GM18508 (cell line): ENCODE measurements around the gene B4GALT6.

Experiments
- ATAC-seq: cut with Tn5 transposase; IDR thresholded peaks from one replicate; pipeline ENCODE4 v1.9.1; 2021; ENCODE audit warnings: moderate number of reproducible peaks; ENCODE audit not compliant: insufficient read depth, unreplicated experiment

The B4GALT6 gene

DNA sequence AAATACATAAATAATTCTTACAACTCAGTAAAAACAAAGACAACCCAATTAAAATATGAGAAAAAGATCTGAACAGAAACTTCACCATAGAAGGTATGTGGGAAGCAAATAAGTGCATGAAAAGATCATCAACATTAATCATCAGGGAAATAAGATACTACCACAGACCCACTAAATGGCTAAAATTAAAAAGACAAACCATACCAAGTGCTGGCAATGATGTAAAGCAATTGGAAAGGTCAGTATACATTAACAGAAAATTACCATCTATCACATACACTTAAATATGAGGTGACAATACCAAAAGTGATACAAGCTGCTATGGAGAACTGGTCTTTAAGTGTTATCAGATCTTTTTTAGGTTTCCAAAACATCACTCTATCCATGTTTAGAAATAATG, 48.0 kb downstream of the B4GALT6 start:
- ATAC-seq = no peak

DNA sequence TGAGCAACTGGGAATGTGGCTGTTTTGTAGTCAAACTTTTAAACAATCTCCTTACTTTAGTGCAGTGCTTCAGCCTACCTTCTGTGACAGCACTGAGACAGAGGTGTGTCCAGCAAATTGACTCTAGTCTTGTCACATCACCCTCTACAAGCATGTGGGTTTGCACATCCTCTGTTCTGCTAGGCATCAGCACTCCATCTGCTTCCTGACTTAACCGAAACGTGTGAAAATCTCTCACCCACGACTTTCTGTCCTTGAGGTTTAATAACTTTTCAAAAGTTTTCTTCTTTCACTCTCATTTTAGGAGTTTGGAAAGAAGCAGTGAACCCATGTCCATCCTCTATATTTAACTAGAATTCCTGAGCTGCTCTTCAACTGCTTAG, 50.1 kb downstream of the B4GALT6 start:
- ATAC-seq = peak; percentile 98

DNA sequence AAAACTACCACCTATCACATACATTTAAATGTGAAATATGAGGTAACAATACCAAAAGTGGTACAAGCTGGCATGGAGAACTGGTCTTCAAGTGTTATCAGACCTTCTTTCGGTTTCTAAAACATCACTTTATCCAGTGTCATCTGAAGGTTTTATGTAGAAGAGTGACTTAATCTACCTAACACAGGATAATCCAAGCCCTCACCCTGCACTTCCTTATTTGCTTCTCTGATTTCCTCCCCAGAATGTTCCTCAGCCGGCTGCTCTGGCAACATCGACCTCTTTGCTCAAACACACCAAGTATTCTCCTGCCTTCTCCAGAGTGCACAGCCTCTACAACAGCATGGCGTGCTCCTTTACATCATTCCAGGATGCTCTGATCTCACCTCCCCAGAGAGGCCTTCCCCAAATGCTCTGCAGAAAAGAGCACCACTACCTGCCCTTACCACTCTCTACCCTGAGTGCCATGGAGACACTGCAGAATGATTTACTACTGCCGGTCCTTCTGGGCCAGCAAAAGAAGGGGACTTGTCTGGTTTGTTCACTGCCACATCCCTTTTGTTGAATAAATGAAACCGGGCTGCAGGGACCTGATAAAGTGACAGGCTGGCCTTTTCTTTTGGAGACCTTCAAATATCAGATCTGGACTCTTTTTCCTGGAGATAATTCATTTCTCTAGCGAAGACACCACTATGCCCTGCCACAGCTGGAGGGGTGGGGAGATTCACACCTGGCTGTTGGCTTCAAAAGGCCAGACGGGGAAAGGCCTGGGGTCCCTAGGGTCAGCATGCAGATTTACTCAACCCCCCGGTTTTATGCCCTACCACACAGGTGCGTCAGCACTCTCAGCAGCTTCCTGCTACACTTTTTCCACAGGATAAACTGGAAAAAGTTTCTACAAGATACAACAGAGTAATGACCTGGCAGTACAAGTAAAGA, 50.7 kb downstream of the B4GALT6 start:
- ATAC-seq = no peak

DNA sequence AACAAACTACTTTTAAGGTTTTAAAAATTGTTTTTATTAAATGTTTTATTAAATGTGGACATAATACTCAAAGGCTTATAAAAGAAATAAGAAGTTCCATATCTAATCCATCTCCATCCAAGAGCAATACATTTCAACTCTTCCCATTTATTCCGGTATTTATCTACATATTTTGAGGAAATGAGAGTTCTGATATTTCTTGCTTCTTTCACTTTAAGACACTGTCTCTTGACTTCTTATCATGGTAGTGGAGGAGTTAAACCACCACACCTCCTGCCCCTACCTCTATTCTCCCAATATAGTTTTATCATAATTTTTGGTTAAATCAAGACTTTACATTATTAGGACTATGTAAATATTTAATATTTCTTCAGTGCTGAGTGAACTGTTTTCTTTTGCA, 52.0 kb downstream of the B4GALT6 start:
- ATAC-seq = no peak

DNA sequence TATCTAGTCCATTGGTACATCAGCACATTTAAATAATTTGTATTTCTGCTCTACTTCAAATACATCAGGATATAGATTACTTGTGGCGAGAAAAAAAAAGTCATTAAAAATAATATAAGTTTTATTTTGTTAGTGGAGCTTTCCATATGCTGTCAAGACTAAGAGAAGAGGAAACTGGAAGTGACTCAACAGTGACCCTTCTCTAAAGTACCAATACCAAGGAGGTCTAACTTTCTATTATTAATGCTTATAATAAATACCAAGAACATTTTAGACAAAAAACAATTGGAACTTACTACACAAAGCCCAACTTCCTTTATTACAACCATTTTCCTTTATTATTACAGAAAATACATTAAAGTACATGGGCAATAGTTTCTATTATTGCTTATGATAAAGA, 52.9 kb downstream of the B4GALT6 start:
- no peak for ATAC-seq

DNA sequence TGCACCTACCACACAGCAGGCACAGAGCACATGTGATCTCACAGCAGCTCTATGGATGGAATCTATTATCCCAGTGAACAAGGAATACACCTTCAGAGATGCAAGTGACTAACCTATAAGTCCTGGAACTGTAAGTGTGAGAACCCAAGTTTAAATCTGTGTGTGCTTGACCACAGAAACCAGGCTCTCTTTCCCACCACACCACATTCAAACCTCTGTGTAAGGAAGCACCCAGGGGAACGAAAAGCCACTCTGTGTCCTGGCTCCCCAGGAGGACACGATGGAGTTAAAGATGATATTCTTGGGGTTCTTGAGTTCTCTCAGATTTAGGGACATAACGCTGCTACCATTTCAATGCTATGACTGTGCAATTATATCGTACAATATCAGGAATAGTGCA, 53.8 kb downstream of the B4GALT6 start:
- ATAC-seq = no peak

DNA sequence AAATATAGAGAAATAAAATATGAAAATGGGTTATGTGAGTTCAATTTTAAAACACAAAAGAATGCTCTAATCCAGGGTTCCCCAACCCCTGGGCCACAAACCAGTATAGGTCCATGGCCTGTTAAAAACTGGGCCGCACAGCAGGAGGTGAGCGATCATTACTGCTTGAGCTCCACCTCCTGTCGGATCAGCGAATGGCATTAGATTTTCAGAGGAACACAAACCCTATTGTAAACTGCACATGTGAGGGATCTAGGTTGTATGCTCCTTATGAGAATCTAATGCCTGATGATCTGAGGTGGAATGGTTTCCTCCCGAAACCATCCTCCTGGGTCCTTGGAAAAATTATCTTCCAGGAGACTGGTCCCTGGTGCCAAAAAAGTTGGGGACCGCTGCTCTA, 58.0 kb downstream of the B4GALT6 start:
- ATAC-seq = no peak

DNA sequence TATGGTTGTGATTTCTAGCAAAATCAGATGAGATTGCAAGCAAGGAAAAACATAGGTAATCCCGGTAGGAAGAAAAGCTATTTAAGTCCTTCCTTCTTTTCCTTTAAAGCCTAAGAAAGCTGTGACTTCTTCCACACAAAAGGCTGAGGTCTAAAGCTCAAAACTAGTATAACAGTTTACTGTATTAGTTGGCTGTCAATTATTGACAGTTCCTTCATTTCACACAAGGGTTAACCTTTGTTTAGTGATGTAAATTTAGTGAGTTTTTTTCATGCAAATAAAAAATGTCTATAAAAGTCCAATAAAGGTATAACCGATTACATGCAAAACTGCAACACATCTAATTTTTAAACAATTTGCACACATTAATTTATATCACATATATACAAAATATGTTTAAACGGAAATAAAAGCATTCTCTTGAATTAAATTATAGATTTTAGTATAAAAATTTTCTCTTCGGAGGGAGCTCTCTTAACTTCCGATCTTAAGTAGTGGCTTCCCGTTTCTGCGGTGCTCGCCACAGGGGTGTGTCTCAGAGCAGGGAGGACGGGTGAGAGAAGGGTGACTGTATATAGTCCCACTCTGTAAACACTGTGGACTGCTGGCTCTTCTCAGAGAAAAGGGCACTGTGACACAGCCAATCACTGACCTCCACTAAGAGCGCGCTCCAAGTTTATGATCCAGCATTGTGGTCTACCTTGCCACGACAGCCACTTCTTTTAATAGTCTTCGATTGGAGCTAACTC, 59.3 kb downstream of the B4GALT6 start:
- no peak for ATAC-seq

DNA sequence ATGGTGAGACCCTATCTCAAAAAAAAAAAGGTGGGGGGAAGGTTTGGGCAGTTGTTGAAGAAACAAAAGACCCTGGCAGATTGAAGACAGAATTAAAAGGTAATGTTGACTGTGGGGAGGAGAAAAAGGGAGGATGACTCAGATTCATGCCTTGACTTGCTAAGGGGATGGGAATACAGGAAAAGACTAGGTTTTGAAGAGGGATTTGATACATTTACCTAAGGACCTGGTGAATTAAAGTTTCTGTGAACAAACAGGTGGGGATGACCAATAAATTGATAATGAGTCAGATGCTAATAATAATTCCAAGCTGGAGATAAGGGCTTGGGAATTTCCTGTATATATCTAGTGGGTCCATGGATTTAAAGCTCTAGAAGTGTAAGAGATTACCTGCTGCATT, 65.1 kb downstream of the B4GALT6 start:
- ATAC-seq = no peak

DNA sequence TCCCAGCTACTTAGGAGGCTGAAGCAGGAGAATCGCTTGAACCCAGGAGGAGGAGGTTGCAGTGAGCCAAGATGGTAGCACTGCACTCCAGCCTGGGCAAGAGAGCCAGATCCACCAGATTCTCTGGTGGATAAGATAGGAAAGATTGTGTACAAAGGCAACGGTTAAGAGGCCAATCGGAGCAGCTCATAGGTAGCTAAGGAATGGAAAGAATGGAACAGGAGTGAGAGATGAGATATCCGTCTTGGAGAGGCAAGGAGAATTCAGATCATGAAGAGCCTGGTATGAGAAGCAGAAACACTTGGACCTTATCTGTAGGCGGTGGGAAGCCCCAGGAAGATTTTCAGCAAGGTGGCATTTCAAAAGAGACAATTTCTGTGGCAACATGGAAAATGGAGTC, 65.6 kb downstream of the B4GALT6 start:
- ATAC-seq = no peak

DNA sequence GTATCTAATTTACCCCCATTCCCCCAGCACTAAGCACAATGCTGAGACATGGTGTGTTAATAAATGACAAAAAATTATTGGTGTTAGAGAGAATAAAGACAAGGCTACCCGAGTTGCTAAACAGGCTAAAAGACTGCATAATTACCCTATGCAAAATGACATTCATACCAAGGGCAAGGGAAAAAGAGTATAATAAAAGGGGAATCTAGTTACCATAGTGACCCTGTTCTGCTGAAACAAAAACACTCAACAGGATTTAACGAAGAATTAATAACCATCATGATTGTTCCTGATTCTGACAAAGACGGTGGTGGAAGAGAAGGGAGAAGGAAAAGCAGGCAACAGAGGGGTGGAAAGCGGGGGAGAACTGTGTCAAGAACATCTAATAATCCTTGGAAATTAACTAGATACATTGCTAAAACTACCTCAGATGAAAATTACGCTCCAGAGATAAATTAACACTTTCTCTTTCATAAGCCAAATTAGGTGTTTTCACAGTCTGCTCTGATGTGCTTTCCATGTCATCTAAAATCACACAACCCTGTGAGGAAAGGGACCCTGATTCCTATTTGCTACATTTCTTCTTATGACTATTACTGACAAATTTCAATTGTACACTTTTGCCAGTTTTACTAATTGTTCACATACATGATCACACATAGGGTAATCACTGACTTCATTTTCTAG, 67.2 kb downstream of the B4GALT6 start:
- no peak for ATAC-seq

DNA sequence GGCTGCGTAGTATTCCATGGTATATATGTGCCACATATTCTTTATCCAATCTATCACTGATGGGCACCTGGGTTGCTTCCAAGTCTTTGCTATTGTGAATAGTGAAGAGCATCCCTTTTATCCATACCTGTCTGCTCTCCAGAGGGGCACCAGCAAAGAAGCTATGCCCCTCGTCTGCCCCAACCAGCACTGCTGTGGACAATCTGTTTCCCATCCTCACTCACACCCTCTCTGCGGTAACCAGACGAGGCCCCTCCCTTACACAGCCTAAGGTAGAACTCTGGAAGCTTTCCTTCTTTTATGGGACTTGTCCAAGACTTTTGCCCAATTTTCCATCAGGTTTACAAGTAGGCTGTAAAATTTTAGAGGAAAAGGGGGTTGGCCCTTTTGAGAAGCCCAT, 67.8 kb downstream of the B4GALT6 start:
- ATAC-seq = no peak

DNA sequence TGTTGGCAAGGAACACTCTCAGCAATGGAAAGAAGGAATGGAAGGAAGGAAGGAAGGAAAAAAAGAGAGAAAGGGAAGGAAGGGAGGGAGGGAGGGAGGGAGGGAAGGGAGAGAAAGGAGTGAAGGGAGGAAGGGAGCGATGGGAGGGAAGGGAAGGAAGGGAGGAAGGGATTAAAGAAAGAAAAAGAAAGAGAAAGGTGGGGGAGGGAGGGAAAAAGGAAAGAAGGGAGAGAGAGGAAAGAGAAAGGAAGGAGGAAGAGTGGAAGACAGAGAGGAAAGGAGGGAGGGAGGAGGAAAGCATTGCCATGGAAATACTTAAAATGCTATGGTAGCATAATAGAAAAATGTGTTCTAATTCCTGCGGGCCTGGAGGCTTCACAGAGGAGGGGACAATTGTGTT, 70.3 kb downstream of the B4GALT6 start:
- ATAC-seq = no peak

DNA sequence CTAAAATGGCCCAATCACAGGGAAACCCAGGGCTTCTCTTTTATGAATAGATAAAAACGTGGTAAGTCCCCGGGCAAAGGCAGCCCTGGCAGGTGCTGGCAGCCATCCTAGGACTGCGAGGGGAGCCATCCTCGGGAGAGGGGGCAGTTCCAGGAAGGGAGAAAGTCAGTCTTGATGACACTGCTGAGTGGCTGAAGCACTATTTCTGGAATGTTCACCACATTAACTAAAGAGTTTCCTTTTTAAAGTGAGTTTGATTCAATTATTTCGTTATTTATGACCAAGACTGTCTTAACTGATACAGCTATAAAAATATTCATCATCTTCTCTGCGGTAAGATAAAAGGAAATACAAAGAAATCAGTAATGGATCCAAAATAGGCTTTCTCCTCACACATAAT, 72.3 kb downstream of the B4GALT6 start:
- ATAC-seq = no peak

DNA sequence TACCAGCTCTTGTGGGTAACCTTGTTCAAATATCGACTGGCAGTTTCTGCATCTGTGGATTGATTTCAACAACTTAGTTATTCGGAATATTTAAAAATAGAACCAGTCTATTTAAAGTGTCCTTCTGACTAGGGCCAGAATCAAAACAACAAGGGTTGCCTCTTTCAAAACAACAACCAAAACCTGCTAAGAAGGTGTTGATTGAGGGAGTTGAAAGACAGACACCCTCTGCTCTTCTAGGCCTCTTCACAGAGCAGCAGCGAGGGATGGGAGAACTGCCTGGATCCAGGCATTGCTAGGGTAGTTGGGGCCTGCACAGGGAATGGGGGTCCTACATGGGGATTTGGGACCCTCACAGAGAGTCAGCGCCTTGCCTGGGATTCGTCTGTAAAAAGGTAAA, 72.9 kb downstream of the B4GALT6 start:
- ATAC-seq = no peak

DNA sequence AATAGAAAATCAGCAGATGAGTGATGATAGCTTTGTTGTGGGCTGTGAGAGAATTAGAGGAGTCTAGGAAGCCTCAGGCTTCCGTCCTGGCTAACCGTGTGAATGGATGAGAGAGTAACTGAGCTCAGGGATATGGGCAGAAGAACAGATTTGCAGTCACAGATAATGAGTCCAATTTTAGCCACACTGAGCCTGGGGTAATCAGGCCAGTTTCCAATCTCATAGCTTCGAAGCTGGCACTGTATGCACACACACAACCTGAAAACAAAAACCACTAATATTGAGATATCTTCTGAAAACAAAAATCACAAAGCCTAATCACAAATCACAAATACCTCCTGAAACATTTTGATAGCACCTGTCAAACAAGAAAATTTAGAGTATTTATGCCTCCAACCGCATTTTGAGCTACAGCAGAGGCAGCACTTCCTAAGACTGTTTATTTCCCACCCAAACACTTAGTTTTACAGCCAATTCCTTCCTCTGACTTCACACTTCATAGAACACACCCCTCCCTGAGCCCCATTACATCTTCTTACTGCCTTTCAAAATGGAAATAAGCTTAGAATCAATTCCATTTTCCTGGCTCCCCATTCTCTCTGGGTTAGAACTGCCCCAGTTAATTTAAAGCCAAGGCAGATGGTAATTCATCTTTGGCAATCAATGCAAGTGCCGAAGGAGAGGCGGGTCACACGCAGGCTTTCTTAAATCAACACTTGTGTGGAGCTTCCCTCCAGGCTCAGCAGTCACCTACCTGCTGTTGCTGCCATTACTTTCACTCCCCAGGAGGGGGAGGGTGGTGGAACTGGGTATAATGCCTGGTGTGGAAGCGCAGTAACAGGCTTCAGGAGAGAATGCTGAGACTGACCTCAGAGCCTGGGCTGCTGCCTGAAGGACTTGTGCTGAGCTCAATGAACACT, 73.8 kb downstream of the B4GALT6 start:
- ATAC-seq = no peak

DNA sequence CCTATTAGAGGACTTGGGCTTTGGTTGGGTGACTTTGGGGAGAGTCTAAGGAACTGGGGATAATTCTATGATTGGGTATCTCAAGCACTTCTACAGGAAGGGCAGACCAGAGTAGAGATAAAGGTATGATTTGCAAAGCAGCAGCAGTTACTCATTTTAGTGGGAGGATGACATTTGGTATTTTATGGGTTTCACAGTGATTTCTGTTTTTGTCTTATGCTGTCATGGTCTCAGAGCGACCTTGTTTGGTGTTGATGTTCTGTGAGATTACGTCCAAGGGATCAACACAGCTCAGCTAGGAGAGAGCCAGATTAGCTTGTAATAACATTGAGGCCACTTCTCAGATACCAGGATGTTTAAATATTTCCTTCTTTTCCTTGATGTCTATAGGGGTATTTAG, 74.5 kb downstream of the B4GALT6 start:
- ATAC-seq = no peak

DNA sequence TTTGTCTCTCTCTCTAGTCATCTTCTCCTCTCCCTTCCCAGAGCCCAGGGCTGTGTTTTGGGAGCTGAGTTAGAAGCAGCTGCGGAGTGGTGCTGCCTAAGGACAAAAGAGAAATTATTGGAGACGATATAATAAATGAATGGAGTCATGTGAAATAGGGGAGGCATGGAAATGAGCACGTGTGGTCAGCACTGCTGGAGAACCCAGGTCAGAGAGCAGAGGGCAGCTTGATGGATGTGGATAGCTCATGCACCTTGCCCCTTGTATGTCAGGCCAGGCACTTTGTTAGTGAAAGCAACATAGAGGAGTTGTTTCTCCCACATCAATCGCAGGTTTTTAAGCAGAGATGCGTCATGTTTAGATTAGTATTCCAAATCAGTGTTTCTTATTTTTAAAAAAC, 77.0 kb downstream of the B4GALT6 start:
- no peak for ATAC-seq

DNA sequence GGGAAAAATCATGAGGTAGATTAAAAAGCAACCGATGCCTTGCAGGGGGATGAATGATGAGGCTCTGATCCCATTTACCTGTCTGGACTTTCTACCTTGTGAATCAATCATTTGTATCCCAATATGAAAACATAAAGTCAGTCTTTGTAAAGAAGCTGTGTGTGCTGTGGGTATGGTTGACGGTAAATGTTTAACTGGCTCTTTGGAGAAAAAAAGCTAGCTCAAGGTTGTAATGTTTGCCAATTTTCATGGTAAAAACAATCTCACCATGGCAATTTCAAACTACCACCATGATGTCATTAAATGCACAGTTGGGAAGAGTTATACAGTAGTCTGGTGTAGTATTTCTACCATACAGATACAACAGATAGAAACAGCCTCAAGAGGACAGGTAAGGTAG, 78.1 kb downstream of the B4GALT6 start:
- ATAC-seq = no peak

DNA sequence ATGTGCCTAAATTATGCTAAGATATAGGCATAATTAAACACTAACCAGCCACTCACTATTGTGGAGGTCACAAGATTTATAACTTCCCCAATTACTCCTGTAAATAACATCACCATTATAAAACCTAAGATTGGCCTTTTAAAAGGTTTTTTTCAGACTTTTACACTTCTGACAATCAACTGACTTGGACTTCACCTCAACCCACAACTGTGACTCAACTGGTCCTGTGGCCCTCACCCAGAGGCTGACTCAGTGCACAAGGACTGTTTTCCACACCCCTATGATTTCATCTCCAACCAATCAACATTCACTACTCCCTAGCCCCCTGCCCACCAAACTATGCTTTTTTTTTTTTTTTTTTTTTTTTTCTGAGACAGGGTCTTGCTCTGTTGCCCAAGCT, 81.1 kb downstream of the B4GALT6 start:
- ATAC-seq = no peak
